NCI-H774 (cell line): ENCODE results near the gene RUNDC3A.

Experiments used
- DNase-seq: peaks from one replicate; lab custom pipeline; 2025; lab: John Stamatoyannopoulos, UW

Gene RUNDC3A

GRCh38 chr17:44308320-44308818 is at the start of gene RUNDC3A:
RUNDC3A (plus strand) TSS chr17:44308601; CDS start chr17:44308833, 232 bp downstream.
- peak; percentile 90 for DNase-seq

DNA sequence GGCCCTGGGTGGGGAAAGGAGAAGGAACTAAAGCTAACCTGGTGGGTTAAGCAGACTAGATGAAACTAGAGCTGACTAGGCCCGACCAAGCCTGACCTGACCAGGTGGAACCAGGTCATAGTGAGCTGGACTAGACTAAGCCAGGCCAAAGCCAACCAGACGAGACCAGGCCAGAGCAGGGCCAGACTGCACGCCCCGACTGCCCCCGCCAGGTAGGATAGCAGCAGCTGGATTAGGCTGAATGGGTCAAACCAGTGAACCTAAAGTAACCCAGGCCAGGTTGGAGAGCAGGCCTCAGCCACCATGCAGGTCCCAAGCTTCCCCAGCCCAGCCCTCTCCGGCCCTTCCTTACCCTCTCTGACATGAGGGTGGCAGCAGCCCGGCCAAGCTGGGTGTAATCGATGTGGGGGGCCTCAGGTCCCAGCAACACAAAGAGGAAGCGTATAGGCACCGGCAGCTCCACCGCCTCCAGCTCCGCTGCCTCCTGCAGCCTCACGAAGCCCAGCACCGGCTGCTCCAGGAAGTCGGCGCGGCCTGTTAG is 49.5 kb upstream of the RUNDC3A start:
- no peak for DNase-seq

DNA sequence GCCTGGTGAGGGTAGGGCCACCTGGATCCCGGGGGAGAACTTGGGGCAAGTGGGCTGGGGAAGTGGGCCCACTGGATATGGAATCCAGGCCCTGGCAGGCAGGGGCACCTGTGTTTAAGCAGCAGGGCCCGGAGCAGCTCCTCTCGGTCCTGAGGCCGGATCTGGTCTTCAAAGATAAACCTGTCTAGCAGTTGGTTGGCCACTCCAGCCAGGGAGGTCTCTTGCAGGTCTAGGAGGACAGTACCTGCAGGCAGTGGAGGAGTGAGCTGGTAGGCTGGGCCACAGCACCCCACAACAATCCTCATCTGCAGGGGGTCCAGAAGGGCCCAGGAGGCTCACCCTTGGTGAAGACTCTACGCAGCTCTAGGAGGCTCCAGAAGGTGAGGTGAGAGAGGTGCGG is 48.1 kb upstream of the RUNDC3A start:
- DNase-seq = no peak

DNA sequence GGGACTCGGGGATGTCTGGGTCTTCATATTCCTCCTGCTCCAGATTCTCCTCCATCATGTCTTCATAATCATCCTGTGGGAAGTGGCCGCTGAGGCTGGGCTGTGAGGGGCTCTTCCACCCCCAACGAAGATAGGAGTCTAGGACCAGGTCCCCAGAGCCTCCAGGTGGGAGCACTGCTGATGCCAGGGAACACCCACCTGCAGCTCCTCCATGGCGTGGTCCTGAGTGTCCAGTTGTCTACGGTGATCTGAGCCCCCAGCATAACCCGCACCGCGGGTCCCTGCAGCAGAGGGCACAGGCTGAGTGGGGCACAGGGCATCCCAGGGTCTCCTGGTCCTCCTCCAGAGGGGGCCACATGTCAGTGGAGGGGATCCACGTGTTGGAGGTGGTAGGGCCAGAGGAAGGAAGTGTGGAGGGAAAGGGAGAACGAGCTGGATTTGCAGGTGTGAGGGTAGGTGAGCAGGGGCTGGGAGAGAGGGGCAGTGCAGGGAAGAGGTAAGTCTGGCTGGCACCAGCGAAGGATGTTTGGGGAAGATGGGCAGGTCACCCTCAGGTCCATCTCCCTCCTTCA is 45.7 kb upstream of the RUNDC3A start:
- DNase-seq = no peak

- DNase-seq = no peak
Observed at GRCh38 chr17:44263345-44263902, 45.0 kb upstream of the RUNDC3A start.

- no peak for DNase-seq
Observed at GRCh38 chr17:44266402-44267164, 41.8 kb upstream of the RUNDC3A start.

- DNase-seq = no peak
Observed at GRCh38 chr17:44267165-44267455, 41.3 kb upstream of the RUNDC3A start.

- DNase-seq = no peak
Observed at GRCh38 chr17:44267818-44268490, 40.4 kb upstream of the RUNDC3A start, which contains the start of gene SLC4A1. SLC4A1 (minus strand) TSS chr17:44268135; CDS start chr17:44262866, 5,269 bp downstream.

DNA sequence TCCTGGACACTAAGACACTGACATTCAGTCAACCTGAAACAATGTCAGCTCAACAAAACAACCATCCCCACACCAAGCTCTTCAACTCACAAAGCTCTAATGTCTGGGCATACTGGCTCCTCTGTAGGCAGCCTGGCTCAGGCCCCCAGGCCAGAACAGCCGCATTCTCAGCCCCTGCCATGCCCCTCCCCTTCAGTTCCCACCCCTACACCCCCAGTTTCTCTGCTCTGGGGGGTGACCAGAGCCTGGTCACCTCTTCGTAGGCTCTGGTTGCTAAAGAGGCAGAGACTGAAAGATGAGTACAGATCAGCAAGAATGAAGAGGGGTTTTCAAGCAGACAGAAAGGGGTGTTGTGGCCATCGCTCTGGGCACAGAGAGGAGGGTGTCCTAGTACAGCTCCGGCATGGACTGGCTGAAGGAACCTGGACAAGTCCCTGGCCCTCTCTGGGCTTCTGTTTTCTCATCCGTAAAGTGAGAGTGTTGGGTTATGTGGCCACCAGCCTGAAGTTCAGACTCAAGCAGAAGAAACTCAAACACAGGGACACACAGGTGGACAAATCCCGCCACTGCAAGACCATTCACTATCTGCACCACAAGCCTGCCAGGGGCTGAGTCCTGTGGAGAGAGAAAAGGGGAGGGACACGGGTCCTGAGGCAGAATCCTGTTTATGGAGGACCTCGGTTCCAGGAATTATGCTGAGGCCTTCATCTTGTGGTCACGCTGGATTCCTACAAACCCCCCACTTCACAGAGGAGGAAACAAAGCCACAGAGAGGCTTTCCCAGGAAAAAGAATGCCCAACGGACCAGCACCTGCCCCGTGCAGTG is 39.5 kb upstream of the RUNDC3A start:
- no peak for DNase-seq

GRCh38 chr17:44269535-44270240 is 38.7 kb upstream of the RUNDC3A start:
- DNase-seq = no peak

GRCh38 chr17:44272321-44272951 is 36.0 kb upstream of the RUNDC3A start:
- no peak for DNase-seq

DNA sequence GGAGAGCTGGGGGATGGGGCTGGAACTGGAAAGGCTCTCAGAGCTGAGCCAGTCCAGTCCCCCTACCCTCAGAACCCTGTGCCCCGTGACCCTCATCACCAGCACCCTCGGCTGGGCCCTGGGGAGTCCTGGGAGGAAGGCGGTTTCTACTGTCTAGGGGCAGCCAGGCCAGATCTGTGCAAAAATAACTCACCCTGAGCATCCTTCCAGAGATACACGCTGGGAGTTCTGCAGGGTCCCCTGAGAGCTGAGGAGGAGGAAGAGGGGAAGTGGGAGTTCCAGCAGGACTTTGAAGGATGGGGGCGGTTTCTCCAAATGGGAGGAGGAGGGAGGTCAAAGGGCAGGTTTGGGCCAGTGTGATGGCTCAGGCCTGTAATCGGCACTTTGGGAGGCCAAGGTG is 35.4 kb upstream of the RUNDC3A start:
- no peak for DNase-seq

- no peak for DNase-seq
Observed at GRCh38 chr17:44273607-44274006, 34.8 kb upstream of the RUNDC3A start.

DNA sequence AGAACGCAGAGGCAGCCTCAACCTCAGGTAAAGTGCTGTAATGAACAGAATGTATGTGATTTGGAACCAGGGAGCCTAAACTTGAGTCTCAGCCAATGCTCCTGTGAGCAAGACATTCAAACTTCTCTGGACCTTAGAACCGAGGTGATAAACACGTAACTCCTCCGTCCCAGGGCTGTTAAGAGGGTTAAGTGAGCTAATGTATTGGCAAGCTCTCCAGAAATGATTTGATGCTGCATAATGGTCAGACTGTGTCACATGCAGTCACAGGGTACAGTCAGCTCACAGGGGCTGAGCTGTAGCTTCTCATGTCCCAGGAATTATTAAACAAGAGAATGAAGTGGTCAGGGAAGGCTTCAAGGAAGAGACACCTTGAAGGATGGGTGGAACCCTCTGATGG is 30.4 kb upstream of the RUNDC3A start:
- no peak for DNase-seq

GRCh38 chr17:44279346-44279665 is 29.1 kb upstream of the RUNDC3A start:
- DNase-seq = no peak

- no peak for DNase-seq
Observed at GRCh38 chr17:44279666-44280391, 28.6 kb upstream of the RUNDC3A start.

DNA sequence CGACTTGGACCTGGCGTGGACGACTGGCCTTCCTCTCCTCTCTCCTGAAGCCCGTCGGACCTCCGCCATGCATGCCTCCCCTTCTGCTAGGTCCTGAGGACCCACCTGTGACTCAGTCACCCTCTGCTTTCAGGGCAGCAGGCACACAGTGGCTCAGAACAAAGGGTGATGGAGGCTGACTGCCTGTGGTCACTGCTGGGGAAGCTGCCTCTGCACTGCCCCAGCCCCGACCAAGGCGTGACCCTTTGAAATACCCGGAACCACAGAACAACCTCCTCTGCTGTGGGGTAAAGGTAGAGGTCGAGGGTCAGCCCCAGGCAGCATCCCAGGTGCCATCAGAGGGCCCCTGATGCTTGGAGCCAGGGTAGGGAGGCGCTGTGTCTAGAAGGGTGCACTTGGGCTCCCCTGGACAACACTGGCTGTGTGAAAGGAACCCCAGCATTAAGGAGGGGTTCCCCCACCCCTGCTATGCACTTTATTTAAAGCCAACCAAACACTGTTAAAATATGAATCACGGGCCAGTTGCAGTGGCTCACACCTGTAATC is 27.9 kb upstream of the RUNDC3A start:
- no peak for DNase-seq

DNA sequence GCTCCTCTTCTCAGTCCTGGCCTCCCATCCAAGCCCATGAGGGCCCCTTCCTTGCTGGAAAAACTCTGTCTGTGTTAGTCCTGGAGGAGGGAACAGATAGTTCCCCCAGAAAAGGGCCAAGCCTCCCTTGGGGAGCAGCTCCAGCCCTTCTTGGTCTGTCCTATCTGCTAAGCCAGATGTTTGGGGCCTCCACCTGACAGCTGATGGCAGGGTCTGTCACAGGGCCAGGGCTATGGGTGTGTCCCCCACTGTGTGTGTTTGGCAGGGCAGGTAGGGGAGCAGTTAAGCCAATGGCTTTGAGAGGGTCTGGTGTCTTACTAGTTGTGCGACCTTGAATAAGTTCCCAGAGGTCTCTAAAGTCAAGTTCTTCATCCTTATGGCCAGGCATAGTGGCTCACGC is 26.8 kb upstream of the RUNDC3A start:
- no peak for DNase-seq

DNA sequence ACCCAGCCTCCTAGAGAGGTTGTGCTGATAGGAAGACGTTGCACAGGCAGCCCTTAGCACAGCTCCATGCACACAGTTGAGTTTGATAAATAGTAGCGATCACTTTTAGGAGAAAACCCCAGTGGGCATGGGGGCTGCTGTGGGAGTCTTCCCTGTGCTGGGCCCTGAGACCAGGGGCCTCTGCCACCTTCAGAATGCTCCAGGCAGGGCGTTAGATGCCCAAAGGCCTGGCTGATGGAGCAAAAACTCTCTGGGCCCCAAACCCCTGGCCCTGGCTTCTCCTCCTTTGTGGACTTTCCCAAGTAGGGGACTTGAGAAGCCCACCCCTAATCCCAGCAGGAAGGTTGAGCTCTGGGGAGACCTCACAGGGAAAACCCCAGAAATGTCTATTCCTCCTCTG is 26.1 kb upstream of the RUNDC3A start:
- no peak for DNase-seq
